Measurements from ENCODE around the gene MTA1. TPM values are rescaled to one million over a fixed set of nuclear protein-coding genes. Genes with fewer than 3 reads are reported as not detected.

The MTA1 gene
- total and polyA plus RNA-seq, 2 donors (not counting 1 experiment from before 2014, with no cell fraction given), result 137 to 147 TPM

- TF ChIP-seq, protein P1, sequence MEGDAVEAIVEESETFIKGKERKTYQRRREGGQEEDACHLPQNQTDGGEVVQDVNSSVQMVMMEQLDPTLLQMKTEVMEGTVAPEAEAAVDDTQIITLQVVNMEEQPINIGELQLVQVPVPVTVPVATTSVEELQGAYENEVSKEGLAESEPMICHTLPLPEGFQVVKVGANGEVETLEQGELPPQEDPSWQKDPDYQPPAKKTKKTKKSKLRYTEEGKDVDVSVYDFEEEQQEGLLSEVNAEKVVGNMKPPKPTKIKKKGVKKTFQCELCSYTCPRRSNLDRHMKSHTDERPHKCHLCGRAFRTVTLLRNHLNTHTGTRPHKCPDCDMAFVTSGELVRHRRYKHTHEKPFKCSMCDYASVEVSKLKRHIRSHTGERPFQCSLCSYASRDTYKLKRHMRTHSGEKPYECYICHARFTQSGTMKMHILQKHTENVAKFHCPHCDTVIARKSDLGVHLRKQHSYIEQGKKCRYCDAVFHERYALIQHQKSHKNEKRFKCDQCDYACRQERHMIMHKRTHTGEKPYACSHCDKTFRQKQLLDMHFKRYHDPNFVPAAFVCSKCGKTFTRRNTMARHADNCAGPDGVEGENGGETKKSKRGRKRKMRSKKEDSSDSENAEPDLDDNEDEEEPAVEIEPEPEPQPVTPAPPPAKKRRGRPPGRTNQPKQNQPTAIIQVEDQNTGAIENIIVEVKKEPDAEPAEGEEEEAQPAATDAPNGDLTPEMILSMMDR (IDR thresholded peaks at IDR 0.05), result no peak
- TF ChIP-seq EZH2 (IDR thresholded peaks at IDR 0.05; ENCODE audit: borderline replicate concordance, insufficient read depth, low read depth, low read length, poor library complexity, severe bottlenecking), result no peak
- Histone ChIP-seq H4K20me1 (ENCODE audit: control insufficient read depth, insufficient read depth, low read length, poor library complexity, severe bottlenecking) (no peaks in the 10 kb centered on the region), H3K9ac (ENCODE audit: low read length) (no peak overlapping the region), H3K4me3 (ENCODE audit: control extremely low read depth in 1 of 5, extremely low read depth in 1 of 5, insufficient read depth in 1 of 5, low read depth in 2 of 5, low read length in 4 of 5) (no peak overlapping the region), H2AFZ (ENCODE audit: insufficient read depth, low read depth, low read length, poor library complexity, severe bottlenecking) (no peak overlapping the region), H3K4me1 (ENCODE audit: control insufficient read depth in 2 of 2, insufficient read depth in 2 of 2, low read length in 2 of 2) (peaks cover 0 to 6% of the 10 kb centered on the region in 2 donors), H3K27me3 (replicated peaks in 1 of 4; ENCODE audit: control extremely low read depth in 1 of 4, control insufficient read depth in 3 of 4, insufficient read depth in 4 of 4, low read length in 3 of 4) (no peaks in the 10 kb centered on the region), H3K79me2 (ENCODE audit: control insufficient read depth, insufficient read depth, low read length) (no peaks in the 10 kb centered on the region), H3K4me2 (replicated peaks; ENCODE audit: low read depth, low read length, poor library complexity, severe bottlenecking) (no peak overlapping the region), H3K36me3 (replicated peaks in 1 of 2; ENCODE audit: control extremely low read depth in 1 of 2, control insufficient read depth in 1 of 2, extremely low read depth in 1 of 2, insufficient read depth in 2 of 2, low read length in 1 of 2) (no peaks in the 10 kb centered on the region), H3K9me3 (ENCODE audit: control extremely low read depth in 1 of 3, control insufficient read depth in 2 of 3, insufficient read depth in 1 of 3, low read length in 2 of 3) (peaks cover 0 to 14% (median 0%) of the 10 kb centered on the region in 3 donors), H3K27ac (ENCODE audit: low read length in 2 of 2) (no peak overlapping the region)
- intact Hi-C loops (cut with micrococcal nuclease), result no loop called here
- ATAC-seq (ENCODE audit: low read depth), result no peak
- H3K9me3 Mint-ChIP-seq (ENCODE audit: insufficient read depth), result peaks cover 2% of the 10 kb centered on the region
- peaks cover 7% of the 10 kb centered on the region for H3K4me1 Mint-ChIP-seq
- no peak overlapping the region for H3K4me3 Mint-ChIP-seq
- no peak overlapping the region for H3K27ac Mint-ChIP-seq
- H3K27me3 Mint-ChIP-seq, result no peaks in the 10 kb centered on the region
- 96% methylated on average over 23 of the region's 23 CpGs for WGBS (ENCODE audit: insufficient coverage)
- ChIA-PET CTCF (no interaction called here), POLR2A (no interaction called here)
- DNase-seq, result no peak
Measured at GRCh38 chr14:105377555-105378182, 42.0 kb upstream of the MTA1 start.

- Mint-ChIP-seq H3K4me3 (no peak overlapping the region), H3K9me3 (ENCODE audit: insufficient read depth) (peaks cover 2% of the 10 kb centered on the region), H3K4me1 (peaks cover 7% of the 10 kb centered on the region), H3K27ac (no peak overlapping the region), H3K27me3 (no peaks in the 10 kb centered on the region)
- CTCF ChIA-PET, result no interaction called here
- Histone ChIP-seq H3K27ac (ENCODE audit: low read length in 2 of 2) (no peak overlapping the region), H2AFZ (ENCODE audit: insufficient read depth, low read depth, low read length, poor library complexity, severe bottlenecking) (no peak overlapping the region), H3K27me3 (replicated peaks in 1 of 4; ENCODE audit: control extremely low read depth in 1 of 4, control insufficient read depth in 3 of 4, insufficient read depth in 4 of 4, low read length in 3 of 4) (no peaks in the 10 kb centered on the region), H3K4me3 (ENCODE audit: control extremely low read depth in 1 of 5, extremely low read depth in 1 of 5, insufficient read depth in 1 of 5, low read depth in 2 of 5, low read length in 4 of 5) (no peak overlapping the region), H3K36me3 (replicated peaks in 1 of 2; ENCODE audit: control extremely low read depth in 1 of 2, control insufficient read depth in 1 of 2, extremely low read depth in 1 of 2, insufficient read depth in 2 of 2, low read length in 1 of 2) (no peaks in the 10 kb centered on the region), H3K9ac (ENCODE audit: low read length) (no peak overlapping the region), H4K20me1 (ENCODE audit: control insufficient read depth, insufficient read depth, low read length, poor library complexity, severe bottlenecking) (no peaks in the 10 kb centered on the region), H3K9me3 (ENCODE audit: control extremely low read depth in 1 of 3, control insufficient read depth in 2 of 3, insufficient read depth in 1 of 3, low read length in 2 of 3) (peaks cover 0 to 14% (median 0%) of the 10 kb centered on the region in 3 donors), H3K79me2 (ENCODE audit: control insufficient read depth, insufficient read depth, low read length) (no peaks in the 10 kb centered on the region), H3K4me2 (replicated peaks; ENCODE audit: low read depth, low read length, poor library complexity, severe bottlenecking) (no peak overlapping the region), H3K4me1 (ENCODE audit: control insufficient read depth in 2 of 2, insufficient read depth in 2 of 2, low read length in 2 of 2) (peaks cover 0 to 6% of the 10 kb centered on the region in 2 donors)
- DNase-seq (no peak), ATAC-seq (ENCODE audit: low read depth) (no peak)
- 88% methylated on average over 9 of the region's 11 CpGs for WGBS (ENCODE audit: insufficient coverage)
- intact Hi-C loops (cut with micrococcal nuclease), result no loop called here
- POLR2A ChIA-PET, result no interaction called here
- TF ChIP-seq, protein P1 (IDR thresholded peaks at IDR 0.05), result no peak
- no peak for TF ChIP-seq EZH2 (IDR thresholded peaks at IDR 0.05; ENCODE audit: borderline replicate concordance, insufficient read depth, low read depth, low read length, poor library complexity, severe bottlenecking)
Measured at GRCh38 chr14:105378199-105378598, 41.4 kb upstream of the MTA1 start.
